ENCODE measurements around the gene LZTR1. TPM values are rescaled to one million over a fixed set of nuclear protein-coding genes. Genes with fewer than 3 reads are reported as not detected.

The LZTR1 gene
- total RNA-seq, 1 experiment from 2014 or later: 40.2 TPM

DNA sequence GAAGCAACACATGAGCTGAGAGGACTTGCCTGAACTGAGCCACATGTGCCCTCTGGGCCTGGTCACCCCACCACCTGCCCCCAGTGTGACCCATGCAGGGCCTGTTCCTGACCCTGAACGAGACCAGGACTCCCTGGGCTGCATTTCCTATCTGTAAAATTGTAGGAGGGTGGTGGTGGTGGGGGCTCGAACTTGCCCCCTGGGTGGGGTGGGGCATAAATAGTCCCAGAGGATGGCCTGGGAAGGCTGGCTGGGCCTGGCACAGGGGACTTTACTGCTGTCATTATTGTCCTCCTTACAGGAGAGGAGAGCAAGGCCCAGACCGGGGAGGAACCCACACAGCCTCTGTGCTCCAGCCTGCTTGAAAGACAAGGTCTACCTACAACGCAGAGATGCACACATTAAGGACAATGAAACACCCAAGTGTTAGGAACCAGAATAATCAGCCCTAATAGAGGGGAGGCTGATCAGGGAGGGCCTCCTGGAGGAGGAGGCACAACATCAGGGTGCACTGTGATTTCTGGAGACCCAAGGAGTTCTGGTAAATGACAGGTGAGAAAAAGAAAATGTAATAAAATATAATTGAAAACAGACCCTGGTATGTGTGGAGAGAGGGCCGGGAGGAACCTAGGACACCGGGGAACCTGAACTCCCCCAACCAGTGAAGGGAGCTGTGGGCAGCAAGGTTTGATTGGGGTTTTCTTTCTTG, 17.9 kb upstream of the LZTR1 start:
- no peak for TF ChIP-seq SIN3A (IDR thresholded peaks at IDR 0.05; ENCODE audit: borderline replicate concordance, insufficient read depth, low read depth, low read length)
- TF ChIP-seq, protein P1, sequence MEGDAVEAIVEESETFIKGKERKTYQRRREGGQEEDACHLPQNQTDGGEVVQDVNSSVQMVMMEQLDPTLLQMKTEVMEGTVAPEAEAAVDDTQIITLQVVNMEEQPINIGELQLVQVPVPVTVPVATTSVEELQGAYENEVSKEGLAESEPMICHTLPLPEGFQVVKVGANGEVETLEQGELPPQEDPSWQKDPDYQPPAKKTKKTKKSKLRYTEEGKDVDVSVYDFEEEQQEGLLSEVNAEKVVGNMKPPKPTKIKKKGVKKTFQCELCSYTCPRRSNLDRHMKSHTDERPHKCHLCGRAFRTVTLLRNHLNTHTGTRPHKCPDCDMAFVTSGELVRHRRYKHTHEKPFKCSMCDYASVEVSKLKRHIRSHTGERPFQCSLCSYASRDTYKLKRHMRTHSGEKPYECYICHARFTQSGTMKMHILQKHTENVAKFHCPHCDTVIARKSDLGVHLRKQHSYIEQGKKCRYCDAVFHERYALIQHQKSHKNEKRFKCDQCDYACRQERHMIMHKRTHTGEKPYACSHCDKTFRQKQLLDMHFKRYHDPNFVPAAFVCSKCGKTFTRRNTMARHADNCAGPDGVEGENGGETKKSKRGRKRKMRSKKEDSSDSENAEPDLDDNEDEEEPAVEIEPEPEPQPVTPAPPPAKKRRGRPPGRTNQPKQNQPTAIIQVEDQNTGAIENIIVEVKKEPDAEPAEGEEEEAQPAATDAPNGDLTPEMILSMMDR (IDR thresholded peaks at IDR 0.05): no peak
- no peak for TF ChIP-seq TCF7L2 (IDR thresholded peaks at IDR 0.05; ENCODE audit: low read depth, low read length)
- no peak for TF ChIP-seq POLR2AphosphoS5 (IDR thresholded peaks at IDR 0.05; ENCODE audit: low read depth, low read length)
- TF ChIP-seq, protein P2, sequence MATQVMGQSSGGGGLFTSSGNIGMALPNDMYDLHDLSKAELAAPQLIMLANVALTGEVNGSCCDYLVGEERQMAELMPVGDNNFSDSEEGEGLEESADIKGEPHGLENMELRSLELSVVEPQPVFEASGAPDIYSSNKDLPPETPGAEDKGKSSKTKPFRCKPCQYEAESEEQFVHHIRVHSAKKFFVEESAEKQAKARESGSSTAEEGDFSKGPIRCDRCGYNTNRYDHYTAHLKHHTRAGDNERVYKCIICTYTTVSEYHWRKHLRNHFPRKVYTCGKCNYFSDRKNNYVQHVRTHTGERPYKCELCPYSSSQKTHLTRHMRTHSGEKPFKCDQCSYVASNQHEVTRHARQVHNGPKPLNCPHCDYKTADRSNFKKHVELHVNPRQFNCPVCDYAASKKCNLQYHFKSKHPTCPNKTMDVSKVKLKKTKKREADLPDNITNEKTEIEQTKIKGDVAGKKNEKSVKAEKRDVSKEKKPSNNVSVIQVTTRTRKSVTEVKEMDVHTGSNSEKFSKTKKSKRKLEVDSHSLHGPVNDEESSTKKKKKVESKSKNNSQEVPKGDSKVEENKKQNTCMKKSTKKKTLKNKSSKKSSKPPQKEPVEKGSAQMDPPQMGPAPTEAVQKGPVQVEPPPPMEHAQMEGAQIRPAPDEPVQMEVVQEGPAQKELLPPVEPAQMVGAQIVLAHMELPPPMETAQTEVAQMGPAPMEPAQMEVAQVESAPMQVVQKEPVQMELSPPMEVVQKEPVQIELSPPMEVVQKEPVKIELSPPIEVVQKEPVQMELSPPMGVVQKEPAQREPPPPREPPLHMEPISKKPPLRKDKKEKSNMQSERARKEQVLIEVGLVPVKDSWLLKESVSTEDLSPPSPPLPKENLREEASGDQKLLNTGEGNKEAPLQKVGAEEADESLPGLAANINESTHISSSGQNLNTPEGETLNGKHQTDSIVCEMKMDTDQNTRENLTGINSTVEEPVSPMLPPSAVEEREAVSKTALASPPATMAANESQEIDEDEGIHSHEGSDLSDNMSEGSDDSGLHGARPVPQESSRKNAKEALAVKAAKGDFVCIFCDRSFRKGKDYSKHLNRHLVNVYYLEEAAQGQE (IDR thresholded peaks at IDR 0.05; ENCODE audit: insufficient read depth in 1 of 2, low read depth in 2 of 2, low read length in 1 of 2): no peak
- ATAC-seq (no peak), DNase-seq (ENCODE audit: low read depth, low spot score) (no peak)
- CTCF ChIA-PET: no interaction called here
- H3K36me3 ChIP-seq (ENCODE audit: control insufficient read depth, insufficient read depth, low read length): no peaks in the 10 kb centered on the region
- peak overlapping the region in 1 of 2 experiments; percentile 22; a peak in 1 of 4 replicates for H3K4me3 ChIP-seq (ENCODE audit: low read depth in 2 of 2, low read length in 2 of 2)
- POLR2A ChIA-PET: no interaction called here
- in situ Hi-C loops (cut with HindIII; ENCODE audit: low pct_unique_long_range_greater_than_20kb, low sequenced_read_pairs) (no loop called here), intact Hi-C loops (cut with micrococcal nuclease; ENCODE audit: unreplicated experiment) (no loop called here)
- no peak overlapping the region for H3K27ac ChIP-seq (ENCODE audit: low read length)
- H3K27me3 ChIP-seq (ENCODE audit: control insufficient read depth, insufficient read depth, low read length): no peaks in the 10 kb centered on the region
- H3K9me3 ChIP-seq (ENCODE audit: control insufficient read depth, insufficient read depth, low read depth, low read length): no peaks in the 10 kb centered on the region
- BruUV-seq (replicated peaks): no TSS peak
- H3K4me1 ChIP-seq (ENCODE audit: control insufficient read depth, insufficient read depth, low read length): peaks cover 3% of the 10 kb centered on the region; the same call in 1 of the 2 replicates

DNA sequence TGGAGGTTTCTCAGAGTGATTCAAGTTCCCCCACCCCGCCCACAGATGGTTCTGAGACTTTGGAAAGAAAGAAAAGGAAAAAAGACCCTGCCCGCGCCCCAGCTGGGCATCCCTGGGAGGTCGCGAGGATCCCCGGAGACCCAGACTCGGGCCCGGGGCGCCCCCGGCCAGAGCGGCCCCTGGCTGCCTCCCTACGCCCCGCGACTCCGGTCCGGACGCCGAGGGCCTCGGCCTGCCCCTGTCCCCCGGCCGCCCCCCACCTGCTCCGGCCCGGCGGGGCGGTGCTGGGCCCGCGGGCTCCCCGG, 17.3 kb upstream of the LZTR1 start:
- in situ Hi-C loops (cut with HindIII; ENCODE audit: low pct_unique_long_range_greater_than_20kb, low sequenced_read_pairs): no loop called here
- CTCF ChIA-PET: no interaction called here
- POLR2A ChIA-PET: no interaction called here
- H3K27me3 ChIP-seq (ENCODE audit: control insufficient read depth, insufficient read depth, low read length): no peaks in the 10 kb centered on the region
- no peaks in the 10 kb centered on the region for H3K9me3 ChIP-seq (ENCODE audit: control insufficient read depth, insufficient read depth, low read depth, low read length)
- H3K4me3 ChIP-seq (ENCODE audit: low read depth in 2 of 2, low read length in 2 of 2): peak overlapping the region in 1 of 2 experiments; percentile 22; a peak in 1 of 4 replicates
- peaks cover 3% of the 10 kb centered on the region; the same call in 1 of the 2 replicates for H3K4me1 ChIP-seq (ENCODE audit: control insufficient read depth, insufficient read depth, low read length)
- no peak for TF ChIP-seq SIN3A (IDR thresholded peaks at IDR 0.05; ENCODE audit: borderline replicate concordance, insufficient read depth, low read depth, low read length)
- no peak for TF ChIP-seq POLR2AphosphoS5 (IDR thresholded peaks at IDR 0.05; ENCODE audit: low read depth, low read length)
- TF ChIP-seq, protein P1 (IDR thresholded peaks at IDR 0.05): no peak
- TF ChIP-seq, protein P2 (IDR thresholded peaks at IDR 0.05; ENCODE audit: insufficient read depth in 1 of 2, low read depth in 2 of 2, low read length in 1 of 2): no peak
- no peak for TF ChIP-seq TCF7L2 (IDR thresholded peaks at IDR 0.05; ENCODE audit: low read depth, low read length)
- H3K27ac ChIP-seq (ENCODE audit: low read length): no peak overlapping the region
- ATAC-seq (no peak), DNase-seq (ENCODE audit: low read depth, low spot score) (no peak)
- no TSS peak for BruUV-seq (replicated peaks)
- H3K36me3 ChIP-seq (ENCODE audit: control insufficient read depth, insufficient read depth, low read length): no peaks in the 10 kb centered on the region
- intact Hi-C loops (cut with micrococcal nuclease; ENCODE audit: unreplicated experiment): no loop called here

Measured in Panc1 (cell line).